DOHH2 (cell line): ENCODE results near the gene CTNNA2.

Source experiments
- H3F3A ChIP-seq: fragments of 200-600 bp; sonication (generic), shearing (Covaris generic); 2 replicates; pipeline ENCODE4 v1.6.0; 2016; ENCODE audit warnings: antibody characterized with exemption, mild to moderate bottlenecking; ENCODE audit not compliant: control insufficient read depth, insufficient read depth
- H3K27ac ChIP-seq: fragments of 200-600 bp; sonication (generic); 2 replicates; pipeline ENCODE4 v1.5.1; 2014; ENCODE audit warnings: low read depth, mild to moderate bottlenecking, low read length, moderate library complexity
- H3K27me3 ChIP-seq: fragments of 200-600 bp; sonication (generic); 2 replicates; pipeline ENCODE4 v1.6.1; 2014; ENCODE audit warnings: mild to moderate bottlenecking, low read length, mixed read lengths; ENCODE audit not compliant: control insufficient read depth
- H3K36me3 ChIP-seq: fragments of 200-600 bp; sonication (generic); 2 replicates; pipeline ENCODE4 v1.6.1; 2014; ENCODE audit warnings: mild to moderate bottlenecking, low read length, moderate library complexity, mixed read lengths; ENCODE audit not compliant: control insufficient read depth
- H3K4me1 ChIP-seq: fragments of 200-600 bp; sonication (generic); 2 replicates; pipeline ENCODE4 v1.6.1; 2014; ENCODE audit warnings: mild to moderate bottlenecking, low read length, mixed read lengths; ENCODE audit not compliant: control insufficient read depth
- H3K4me2 ChIP-seq: fragments of 200-600 bp; sonication (generic); 2 replicates; pipeline ENCODE4 v1.6.0; 2014; ENCODE audit warnings: mild to moderate bottlenecking, low read length, moderate library complexity
- H3K4me3 ChIP-seq: fragments of 200-600 bp; sonication (generic); 2 replicates; pipeline ENCODE4 v1.5.1; 2014; ENCODE audit warnings: mild to moderate bottlenecking, low read length, mixed read lengths
- H3K79me2 ChIP-seq: fragments of 200-600 bp; sonication (generic); 2 replicates; pipeline ENCODE4 v1.6.1; 2014; ENCODE audit warnings: mild to moderate bottlenecking, low read length, mixed read lengths; ENCODE audit not compliant: control insufficient read depth
- H3K9me2 ChIP-seq: fragments of 200-600 bp; sonication (generic); replicated peaks from 2 replicates; pipeline ENCODE4 v1.6.1; 2014; ENCODE audit warnings: mild to moderate bottlenecking, low read length, mixed read lengths; ENCODE audit not compliant: control insufficient read depth
- H3K9me3 ChIP-seq: fragments of 200-600 bp; sonication (generic); 2 replicates; pipeline ENCODE4 v1.6.1; 2014; ENCODE audit warnings: antibody characterized with exemption, low read length, mixed read lengths; ENCODE audit not compliant: control insufficient read depth, insufficient read depth
- H4K20me1 ChIP-seq: fragments of 200-600 bp; sonication (generic); 2 replicates; pipeline ENCODE4 v1.6.0; 2014; ENCODE audit warnings: low read depth, mild to moderate bottlenecking, antibody characterized with exemption, low read length, moderate library complexity; ENCODE audit not compliant: control insufficient read depth, insufficient read depth
- CTCF ChIP-seq: fragments of 200-600 bp; sonication (generic); IDR thresholded peaks from one replicate; pipeline ENCODE4 v1.5.1; 2014; ENCODE audit warnings: antibody characterized with exemption, mild to moderate bottlenecking, low read depth, low read length; ENCODE audit not compliant: poor library complexity, severe bottlenecking
- EZH2phosphoT487 ChIP-seq: fragments of 200-600 bp; sonication (generic); IDR thresholded peaks from 2 replicates; pipeline ENCODE4 v1.6.1; 2017; ENCODE audit warnings: borderline replicate concordance, mild to moderate bottlenecking, antibody characterized with exemption, low read length, moderate library complexity, mixed read lengths

Gene CTNNA2

GRCh38 chr2:79596403-79596802, 83.6 kb downstream of the CTNNA2 start:
- Histone ChIP-seq H3K4me2 (no peak overlapping the region), H3K4me1 (no peaks in the 10 kb centered on the region), H3K9me2 (no peaks in the 10 kb centered on the region), H3F3A (no peaks in the 10 kb centered on the region), H3K27me3 (no peaks in the 10 kb centered on the region), H3K36me3 (no peaks in the 10 kb centered on the region), H3K27ac (no peak overlapping the region), H3K4me3 (no peak overlapping the region), H3K79me2 (no peaks in the 10 kb centered on the region), H3K9me3 (no peaks in the 10 kb centered on the region; the same call in 1 of the 2 replicates), H4K20me1 (no peaks in the 10 kb centered on the region)
- TF ChIP-seq EZH2phosphoT487 (no peak), CTCF (no peak)

GRCh38 chr2:79604748-79605147, 91.9 kb downstream of the CTNNA2 start:
- Histone ChIP-seq H3K4me3 (no peak overlapping the region), H3F3A (no peaks in the 10 kb centered on the region), H4K20me1 (no peaks in the 10 kb centered on the region), H3K27ac (no peak overlapping the region), H3K36me3 (no peaks in the 10 kb centered on the region), H3K4me1 (no peaks in the 10 kb centered on the region), H3K27me3 (no peaks in the 10 kb centered on the region), H3K4me2 (no peak overlapping the region), H3K79me2 (no peaks in the 10 kb centered on the region), H3K9me3 (no peaks in the 10 kb centered on the region; the same call in 1 of the 2 replicates), H3K9me2 (no peaks in the 10 kb centered on the region)
- TF ChIP-seq EZH2phosphoT487: no peak
- no peak for TF ChIP-seq CTCF

- no peak for TF ChIP-seq CTCF
- TF ChIP-seq EZH2phosphoT487: no peak
- Histone ChIP-seq H3K79me2 (no peaks in the 10 kb centered on the region), H3K9me2 (no peaks in the 10 kb centered on the region), H3K4me3 (no peak overlapping the region), H3K4me2 (no peak overlapping the region), H4K20me1 (no peaks in the 10 kb centered on the region), H3K4me1 (no peaks in the 10 kb centered on the region), H3K9me3 (no peaks in the 10 kb centered on the region), H3K36me3 (no peaks in the 10 kb centered on the region), H3K27me3 (no peaks in the 10 kb centered on the region), H3K27ac (no peak overlapping the region), H3F3A (no peaks in the 10 kb centered on the region)
Observed at GRCh38 chr2:79611448-79612016, 98.7 kb downstream of the CTNNA2 start.
